ENCODE data around the gene NACC2. TPM values are rescaled to one million over a fixed set of nuclear protein-coding genes. Genes with fewer than 3 reads are reported as not detected.

Gene NACC2
- total and polyA plus RNA-seq, 2 donors from 2014 or later: 7.1 to 30.9 TPM

DNA sequence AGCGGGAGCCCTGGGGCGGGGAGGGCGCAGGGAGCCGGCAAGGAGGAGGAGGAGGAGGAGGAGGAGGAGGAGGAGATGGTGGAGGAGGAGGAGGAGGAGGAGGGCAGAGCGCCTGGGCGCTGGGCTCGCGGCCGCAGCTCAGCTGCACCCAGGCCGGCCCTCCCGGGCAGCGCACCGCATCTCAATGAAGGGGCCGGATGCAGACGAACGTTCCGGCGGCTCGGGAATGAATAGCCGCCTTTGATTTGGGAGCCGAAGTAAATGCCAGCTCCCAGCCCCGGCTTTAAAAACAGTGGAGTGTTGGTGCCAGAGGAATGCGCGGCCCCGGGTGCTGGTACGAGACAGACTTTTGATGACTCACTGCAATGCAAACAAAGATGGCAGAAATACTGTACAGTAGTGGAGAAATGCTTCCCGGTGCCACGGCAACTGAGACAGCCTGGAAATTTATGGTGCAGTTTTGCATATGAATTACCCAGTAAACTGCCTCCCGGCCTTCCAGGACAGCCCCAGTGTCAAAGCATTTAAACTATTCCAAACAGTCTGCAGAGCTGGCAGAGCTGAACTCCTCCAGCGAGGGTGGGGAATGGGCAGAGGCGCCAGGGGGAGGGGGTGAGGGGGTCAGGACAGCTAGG lies 43.1 kb downstream of the NACC2 start:
- Histone ChIP-seq H3K4me3 (ENCODE audit: low read length in 3 of 3) (peak overlapping the region in 2 of 3 donors; percentile 11 to 52), H3K27me3 (ENCODE audit: control insufficient read depth, insufficient read depth, low read length) (no peaks in the 10 kb centered on the region), H3K4me1 (ENCODE audit: control insufficient read depth in 2 of 3, insufficient read depth in 2 of 3, low read depth in 1 of 3, low read length in 3 of 3) (peaks cover 0 to 18% (median 5%) of the 10 kb centered on the region in 3 donors), H3K9me3 (ENCODE audit: control insufficient read depth in 2 of 3, insufficient read depth in 1 of 3, low read length in 3 of 3) (no peaks in the 10 kb centered on the region), H3K9ac (ENCODE audit: low read length in 3 of 3) (no peak overlapping the region), H3K27ac (ENCODE audit: low read depth in 2 of 2, low read length in 2 of 2) (peak overlapping the region in 1 of 2 donors; percentile 67), H3K36me3 (ENCODE audit: control insufficient read depth in 2 of 3, insufficient read depth in 3 of 3, low read length in 3 of 3) (peaks cover 0 to 7% (median 0%) of the 10 kb centered on the region in 3 donors)
- intact Hi-C loops (cut with DNase I): no loop called here
- DNase-seq (peak in 4 of 5 donors; percentile 83 to 97 (median 94)), FAIRE-seq (no peak)
- TF ChIP-seq, protein P1, sequence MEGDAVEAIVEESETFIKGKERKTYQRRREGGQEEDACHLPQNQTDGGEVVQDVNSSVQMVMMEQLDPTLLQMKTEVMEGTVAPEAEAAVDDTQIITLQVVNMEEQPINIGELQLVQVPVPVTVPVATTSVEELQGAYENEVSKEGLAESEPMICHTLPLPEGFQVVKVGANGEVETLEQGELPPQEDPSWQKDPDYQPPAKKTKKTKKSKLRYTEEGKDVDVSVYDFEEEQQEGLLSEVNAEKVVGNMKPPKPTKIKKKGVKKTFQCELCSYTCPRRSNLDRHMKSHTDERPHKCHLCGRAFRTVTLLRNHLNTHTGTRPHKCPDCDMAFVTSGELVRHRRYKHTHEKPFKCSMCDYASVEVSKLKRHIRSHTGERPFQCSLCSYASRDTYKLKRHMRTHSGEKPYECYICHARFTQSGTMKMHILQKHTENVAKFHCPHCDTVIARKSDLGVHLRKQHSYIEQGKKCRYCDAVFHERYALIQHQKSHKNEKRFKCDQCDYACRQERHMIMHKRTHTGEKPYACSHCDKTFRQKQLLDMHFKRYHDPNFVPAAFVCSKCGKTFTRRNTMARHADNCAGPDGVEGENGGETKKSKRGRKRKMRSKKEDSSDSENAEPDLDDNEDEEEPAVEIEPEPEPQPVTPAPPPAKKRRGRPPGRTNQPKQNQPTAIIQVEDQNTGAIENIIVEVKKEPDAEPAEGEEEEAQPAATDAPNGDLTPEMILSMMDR (IDR thresholded peaks at IDR 0.05; ENCODE audit: borderline replicate concordance, extremely low read depth, insufficient read depth): no peak

DNA sequence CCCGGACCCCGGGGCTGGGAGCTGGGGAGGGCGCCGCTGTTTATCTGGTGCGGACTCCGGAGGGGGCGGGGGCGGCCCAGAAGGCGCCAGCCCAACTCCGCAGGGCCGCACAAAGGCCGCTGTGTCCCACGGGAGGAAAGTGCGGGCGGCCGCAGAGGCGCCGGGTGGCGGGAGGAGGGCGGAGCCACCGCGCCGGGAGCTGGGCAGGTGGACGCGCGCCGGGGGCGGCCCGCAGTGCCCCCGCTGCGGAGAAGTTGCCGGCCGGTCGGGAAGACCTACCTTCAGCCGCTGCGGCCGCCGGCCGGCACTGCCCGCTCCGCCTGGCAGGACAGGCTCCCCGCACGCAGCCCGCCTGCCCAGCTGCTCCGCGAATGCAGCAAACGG lies 43.6 kb downstream of the NACC2 start:
- TF ChIP-seq, protein P1 (IDR thresholded peaks at IDR 0.05; ENCODE audit: borderline replicate concordance, extremely low read depth, insufficient read depth): no peak
- Histone ChIP-seq H3K9me3 (ENCODE audit: control insufficient read depth in 2 of 3, insufficient read depth in 1 of 3, low read length in 3 of 3) (no peaks in the 10 kb centered on the region), H3K27ac (ENCODE audit: low read depth in 2 of 2, low read length in 2 of 2) (no peak overlapping the region), H3K4me1 (ENCODE audit: control insufficient read depth in 2 of 3, insufficient read depth in 2 of 3, low read depth in 1 of 3, low read length in 3 of 3) (peaks cover 0 to 18% (median 5%) of the 10 kb centered on the region in 3 donors), H3K9ac (ENCODE audit: low read length in 3 of 3) (no peak overlapping the region), H3K4me3 (ENCODE audit: low read length in 3 of 3) (peak overlapping the region in 1 of 3 donors; percentile 52), H3K27me3 (ENCODE audit: control insufficient read depth, insufficient read depth, low read length) (no peaks in the 10 kb centered on the region), H3K36me3 (ENCODE audit: control insufficient read depth in 2 of 3, insufficient read depth in 3 of 3, low read length in 3 of 3) (peaks cover 0 to 9% (median 0%) of the 10 kb centered on the region in 3 donors)
- FAIRE-seq (no peak), DNase-seq (peak in 4 of 5 donors; percentile 35 to 74 (median 50))
- intact Hi-C loops (cut with DNase I): no loop called here

DNA sequence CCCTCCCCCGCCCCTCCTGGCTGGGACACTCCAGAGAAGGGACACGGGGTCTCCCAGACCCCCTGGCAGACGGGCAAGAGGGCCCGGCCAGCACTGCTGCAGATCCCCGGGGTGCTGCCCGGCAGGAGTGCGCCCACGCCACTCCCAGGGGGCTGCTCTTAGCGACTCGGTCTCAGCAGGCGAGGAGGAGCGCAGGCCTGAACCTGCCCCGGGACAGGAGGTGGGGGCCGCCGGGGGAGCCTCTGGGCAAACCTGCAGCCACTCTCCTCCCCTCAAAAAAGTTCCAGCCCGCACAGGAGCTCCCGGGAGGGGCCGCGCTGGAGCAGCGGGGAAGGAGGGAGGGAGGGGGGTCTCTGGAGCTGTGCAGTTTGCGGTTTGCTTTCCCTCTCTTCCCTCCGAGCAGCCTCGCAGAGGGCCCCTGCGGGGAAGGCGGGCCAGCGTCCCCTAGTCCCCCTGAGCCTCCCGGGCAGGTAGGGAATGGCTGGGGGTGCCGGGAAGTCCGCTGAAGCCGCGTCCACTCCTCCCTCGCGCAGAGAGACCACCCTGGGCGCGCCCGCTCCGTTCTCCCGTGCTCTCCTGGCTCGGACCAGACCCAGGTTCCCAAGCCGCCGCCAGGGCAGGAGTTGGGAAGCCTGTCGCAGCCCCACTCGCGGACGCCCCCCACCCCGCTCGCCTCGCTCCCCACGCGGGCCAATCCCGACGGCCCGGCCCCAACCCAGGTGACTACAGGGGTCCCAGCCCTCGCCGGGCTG lies 44.2 kb downstream of the NACC2 start:
- Histone ChIP-seq H3K9ac (ENCODE audit: low read length in 3 of 3) (no peak overlapping the region), H3K4me3 (ENCODE audit: low read length in 3 of 3) (peak overlapping the region in 1 of 3 donors; percentile 11), H3K9me3 (ENCODE audit: control insufficient read depth in 2 of 3, insufficient read depth in 1 of 3, low read length in 3 of 3) (no peaks in the 10 kb centered on the region), H3K4me1 (ENCODE audit: control insufficient read depth in 2 of 3, insufficient read depth in 2 of 3, low read depth in 1 of 3, low read length in 3 of 3) (peaks cover 0 to 18% (median 5%) of the 10 kb centered on the region in 3 donors), H3K27me3 (ENCODE audit: control insufficient read depth, insufficient read depth, low read length) (no peaks in the 10 kb centered on the region), H3K27ac (ENCODE audit: low read depth in 2 of 2, low read length in 2 of 2) (no peak overlapping the region), H3K36me3 (ENCODE audit: control insufficient read depth in 2 of 3, insufficient read depth in 3 of 3, low read length in 3 of 3) (peaks cover 0 to 10% (median 0%) of the 10 kb centered on the region in 3 donors)
- intact Hi-C loops (cut with DNase I): no loop called here
- TF ChIP-seq, protein P1 (IDR thresholded peaks at IDR 0.05; ENCODE audit: borderline replicate concordance, extremely low read depth, insufficient read depth): no peak
- DNase-seq (peak; percentile 39 to 76 (median 54)), FAIRE-seq (no peak)

All from kidney (tissue), 14 donors.